Measurements from ENCODE around the gene NGEF. TPM values are rescaled to one million over a fixed set of nuclear protein-coding genes. Genes with fewer than 3 reads are reported as not detected.

Gene NGEF
- total and polyA plus RNA-seq, 9 of the 15 experiments (the other 6 are each of a cell fraction or from before 2014, with no cell fraction given): 0.07 to 0.17 (median 0.09) TPM; not detected in 6

- TF ChIP-seq ZFP91 (CRISPR knock-in tag; IDR thresholded peaks at IDR 0.05): no peak
- TF ChIP-seq HMGXB4 (CRISPR knock-in tag; IDR thresholded peaks at IDR 0.05): no peak
Observed at GRCh38 chr2:232903989-232904388, 109.1 kb downstream of the NGEF start (continued).

- no peaks in the 10 kb centered on the region for H3K9me3 ChIP-seq (replicated peaks; ENCODE audit: control insufficient read depth, insufficient read depth, low read depth, low read length)
- no peaks in the 10 kb centered on the region for H4K20me1 ChIP-seq (replicated peaks; ENCODE audit: control insufficient read depth, insufficient read depth, low read length)
- CTCF ChIA-PET (ENCODE audit: low intra/inter-chr PET ratio): no interaction called here
- DNase-seq (ENCODE audit: extremely low read depth in 1 of 4, low spot score in 3 of 4): peak in 2 of 4 experiments; percentile 28 to 29
- intact Hi-C loops (cut with micrococcal nuclease): no loop called here
- no peaks in the 10 kb centered on the region for H3K79me2 ChIP-seq (ENCODE audit: control insufficient read depth, insufficient read depth, low read length)
- H3K4me2 ChIP-seq (ENCODE audit: insufficient read depth, low read length): no peak overlapping the region
- POLR2A ChIA-PET: interaction anchor here (0.7 kb wide), 1 partner anchor 250 kb away, joined by 3 read pairs; no protein-coding TSS in a partner anchor
- no peak for FAIRE-seq
- H3K4me3 ChIP-seq: no peak overlapping the region
- ATAC-seq: peak; percentile 47; the same call in 1 of the 3 replicates
- no peak overlapping the region; a peak in 1 of 4 replicates for H3K9ac ChIP-seq (ENCODE audit: insufficient read depth in 1 of 2, low read depth in 2 of 2, low read length in 2 of 2)
- H3K27ac ChIP-seq (ENCODE audit: extremely low read depth, low read depth, low read length): no peak overlapping the region
- no TSS peak for BruUV-seq (replicated peaks)
- no peak overlapping the region for H2AFZ ChIP-seq (ENCODE audit: low read depth, low read length)
- H3K36me3 ChIP-seq (ENCODE audit: control insufficient read depth, insufficient read depth, low read length): no peaks in the 10 kb centered on the region
- WGBS (ENCODE audit: insufficient coverage, low coverage, missing lambda C conversion rate): 11% methylated on average over 22 of the region's 28 CpGs
- peaks cover 0 to 26% of the 10 kb centered on the region in 2 experiments; a peak in 2 of 5 replicates for H3K27me3 ChIP-seq (ENCODE audit: control insufficient read depth in 2 of 2, insufficient read depth in 2 of 2, low read length in 2 of 2)
- in situ Hi-C loops (cut with MboI): no loop called here
- no peaks in the 10 kb centered on the region for H3K9me1 ChIP-seq (ENCODE audit: control insufficient read depth, insufficient read depth, low read length)
- peaks cover 0 to 6% of the 10 kb centered on the region in 2 experiments; a peak in 2 of 5 replicates for H3K4me1 ChIP-seq (replicated peaks in 1 of 2; ENCODE audit: control insufficient read depth in 2 of 2, insufficient read depth in 2 of 2, low read length in 2 of 2)
- TF ChIP-seq ELK3 (CRISPR knock-in tag; IDR thresholded peaks at IDR 0.05) (no peak), NFIC (IDR thresholded peaks at IDR 0.05) (no peak), E2F1 (CRISPR knock-in tag; IDR thresholded peaks at IDR 0.05) (no peak), FOSL1 (tag; conservative IDR thresholded peaks at IDR 0.05) (peak; percentile 89), SAFB (IDR thresholded peaks at IDR 0.05; ENCODE audit: borderline replicate concordance, low read depth, low read length) (no peak), ATF3 (IDR thresholded peaks at IDR 0.05) (peak; percentile 62), ATF3 (CRISPR knock-in tag; conservative IDR thresholded peaks at IDR 0.05) (no peak), XRCC5 (IDR thresholded peaks at IDR 0.05; ENCODE audit: low read depth, low read length) (no peak)
Observed at GRCh38 chr2:232901736-232902578, 111.1 kb downstream of the NGEF start.

Measured in K562 (cell line).